Effector memory CD4-positive, alpha-beta T cell (primary cell): ENCODE data around the gene BAZ1B.
"Not testable (repeated sequence)": the region's sequence is repeated elsewhere in the genome, so short reads cannot be mapped to it uniquely, and the experiment has no call there.

Experiments used
- DNase-seq, 3 donors: peaks; one replicate each; pipeline ENCODE4 v3.0.0-alpha.2; 2020
- H3K27ac ChIP-seq: 2 replicates; pipeline ENCODE4 v1.7.0; 2013; ENCODE audit warnings: mild to moderate bottlenecking, low read length, moderate library complexity; ENCODE audit not compliant: insufficient read depth, poor library complexity, severe bottlenecking
- H3K27me3 ChIP-seq: replicated peaks from 2 replicates; pipeline ENCODE4 v1.7.0; 2013; ENCODE audit warnings: mild to moderate bottlenecking, low read length; ENCODE audit not compliant: insufficient read depth, control insufficient read depth, poor library complexity, severe bottlenecking
- H3K36me3 ChIP-seq: 2 replicates; pipeline ENCODE4 v1.7.0; 2013; ENCODE audit warnings: mild to moderate bottlenecking, low read length, moderate library complexity; ENCODE audit not compliant: control insufficient read depth, insufficient read depth
- H3K4me1 ChIP-seq: 2 replicates; pipeline ENCODE4 v1.7.0; 2013; ENCODE audit warnings: low read length, mild to moderate bottlenecking; ENCODE audit not compliant: control insufficient read depth, insufficient read depth, poor library complexity, severe bottlenecking
- H3K4me3 ChIP-seq: 2 replicates; pipeline ENCODE4 v1.7.0; 2013; ENCODE audit warnings: low read length, low read depth, mild to moderate bottlenecking; ENCODE audit not compliant: insufficient read depth, poor library complexity, severe bottlenecking
- H3K9me3 ChIP-seq: 2 replicates; pipeline ENCODE4 v1.7.0; 2013; ENCODE audit warnings: mild to moderate bottlenecking, low read length, moderate library complexity; ENCODE audit not compliant: control insufficient read depth

Gene BAZ1B

GRCh38 chr7:73429622-73430505 lies 92.2 kb downstream of the BAZ1B start:
- Histone ChIP-seq H3K36me3 (no peaks in the 10 kb centered on the region), H3K27ac (no peak overlapping the region), H3K9me3 (no peaks in the 10 kb centered on the region), H3K27me3 (no peaks in the 10 kb centered on the region), H3K4me1 (peaks cover 3% of the 10 kb centered on the region), H3K4me3 (no peak overlapping the region)
- DNase-seq = no peak

- Histone ChIP-seq H3K4me3 (no peak overlapping the region), H3K27me3 (no peaks in the 10 kb centered on the region), H3K9me3 (no peaks in the 10 kb centered on the region), H3K36me3 (no peaks in the 10 kb centered on the region), H3K27ac (no peak overlapping the region), H3K4me1 (peaks cover 3% of the 10 kb centered on the region)
- no peak for DNase-seq
These were observed 92.9 kb downstream of the BAZ1B start for GRCh38 chr7:73429215-73429614.

- Histone ChIP-seq H3K9me3 (no peaks in the 10 kb centered on the region), H3K4me1 (no peaks in the 10 kb centered on the region), H3K36me3 (no peaks in the 10 kb centered on the region), H3K27me3 (no peaks in the 10 kb centered on the region), H3K27ac (no peak overlapping the region), H3K4me3 (no peak overlapping the region)
- DNase-seq = no peak
These were observed 93.9 kb downstream of the BAZ1B start for GRCh38 chr7:73427902-73428787.

GRCh38 chr7:73426016-73426415 lies 96.1 kb downstream of the BAZ1B start:
- H3K27ac ChIP-seq = no peak overlapping the region

GRCh38 chr7:73425356-73425983 lies 96.6 kb downstream of the BAZ1B start:
- no peak overlapping the region for H3K27ac ChIP-seq
- no peak overlapping the region for H3K4me3 ChIP-seq
- H3K27me3 ChIP-seq = no peaks in the 10 kb centered on the region
- no peaks in the 10 kb centered on the region for H3K4me1 ChIP-seq
- no peak for DNase-seq
- H3K9me3 ChIP-seq = no peaks in the 10 kb centered on the region
- H3K36me3 ChIP-seq = no peaks in the 10 kb centered on the region

More at GRCh38 chr7:73426016-73426415, 96.1 kb downstream of the BAZ1B start:
- Histone ChIP-seq H3K9me3 (no peaks in the 10 kb centered on the region), H3K4me1 (no peaks in the 10 kb centered on the region), H3K36me3 (no peaks in the 10 kb centered on the region), H3K27me3 (no peaks in the 10 kb centered on the region), H3K4me3 (no peak overlapping the region)
- no peak for DNase-seq

GRCh38 chr7:73424489-73424885 lies 97.6 kb downstream of the BAZ1B start:
- Histone ChIP-seq H3K36me3 (no peaks in the 10 kb centered on the region), H3K9me3 (no peaks in the 10 kb centered on the region), H3K4me1 (no peaks in the 10 kb centered on the region), H3K27ac (no peak overlapping the region), H3K4me3 (no peak overlapping the region), H3K27me3 (no peaks in the 10 kb centered on the region)
- DNase-seq = no peak

GRCh38 chr7:73423519-73424488 lies 98.3 kb downstream of the BAZ1B start:
- H3K4me3 ChIP-seq = no peak overlapping the region
- DNase-seq = no peak

GRCh38 chr7:73420610-73421009 lies 101.5 kb downstream of the BAZ1B start:
- not testable (repeated sequence) for H3K27me3 ChIP-seq, H3K9me3 ChIP-seq, DNase-seq, H3K4me1 ChIP-seq, H3K4me3 ChIP-seq, H3K27ac ChIP-seq, H3K36me3 ChIP-seq

More at GRCh38 chr7:73423519-73424488, 98.3 kb downstream of the BAZ1B start:
- H3K9me3 ChIP-seq = no peaks in the 10 kb centered on the region
- no peaks in the 10 kb centered on the region for H3K27me3 ChIP-seq
- no peaks in the 10 kb centered on the region for H3K36me3 ChIP-seq
- H3K27ac ChIP-seq = no peak overlapping the region
- no peaks in the 10 kb centered on the region for H3K4me1 ChIP-seq

- H3K4me3 ChIP-seq, DNase-seq, H3K27me3 ChIP-seq, H3K9me3 ChIP-seq, H3K4me1 ChIP-seq, H3K27ac ChIP-seq, H3K36me3 ChIP-seq: not testable (repeated sequence)
These were observed 102.1 kb downstream of the BAZ1B start for GRCh38 chr7:73420016-73420415.
